Measurements from ENCODE around the gene VGF.
"Not testable (repeated sequence)": the region's sequence is repeated elsewhere in the genome, so short reads cannot be mapped to it uniquely, and the experiment has no call there.

VGF gene

DNA sequence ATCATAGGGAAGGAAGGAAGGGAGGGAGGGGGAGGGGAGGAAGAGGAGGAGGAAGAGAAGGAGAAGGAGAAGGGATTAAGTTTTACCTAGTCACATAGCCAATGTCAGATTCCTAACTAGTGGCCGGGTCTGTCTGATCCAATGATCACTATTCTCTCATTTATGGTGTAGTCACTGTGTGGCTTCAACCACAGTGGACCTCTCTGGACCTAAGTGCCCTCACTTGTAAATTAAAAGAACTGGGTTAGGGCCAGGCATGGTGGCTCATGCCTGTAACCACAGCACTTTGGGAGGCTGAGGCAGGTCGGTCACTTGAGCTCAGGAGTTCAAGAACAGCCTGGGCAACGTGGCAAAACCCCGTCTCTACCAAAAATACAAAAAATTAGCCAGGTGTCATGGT is 45.1 kb downstream of the VGF start:
- Histone ChIP-seq H3K36me3 (ENCODE audit: control insufficient read depth in 5 of 5, insufficient read depth in 5 of 5, low read length in 5 of 5) (no peaks in the 10 kb centered on the region), H3K4me3 (ENCODE audit: low read depth in 1 of 5, low read length in 5 of 5) (no peak overlapping the region), H3K27me3 (ENCODE audit: control insufficient read depth in 5 of 5, insufficient read depth in 4 of 5, low read length in 5 of 5) (peaks cover 0 to 3% (median 0%) of the 10 kb centered on the region in 5 donors), H3K4me1 (ENCODE audit: control insufficient read depth in 5 of 5, insufficient read depth in 5 of 5, low read length in 5 of 5) (peaks cover 6 to 30% (median 19%) of the 10 kb centered on the region in 5 donors), H3K9me3 (ENCODE audit: control insufficient read depth in 5 of 5, low read length in 5 of 5) (no peaks in the 10 kb centered on the region), H3K9ac (ENCODE audit: low read length in 5 of 5) (no peak overlapping the region), H3K27ac (ENCODE audit: low read depth, low read length) (no peak overlapping the region)

DNA sequence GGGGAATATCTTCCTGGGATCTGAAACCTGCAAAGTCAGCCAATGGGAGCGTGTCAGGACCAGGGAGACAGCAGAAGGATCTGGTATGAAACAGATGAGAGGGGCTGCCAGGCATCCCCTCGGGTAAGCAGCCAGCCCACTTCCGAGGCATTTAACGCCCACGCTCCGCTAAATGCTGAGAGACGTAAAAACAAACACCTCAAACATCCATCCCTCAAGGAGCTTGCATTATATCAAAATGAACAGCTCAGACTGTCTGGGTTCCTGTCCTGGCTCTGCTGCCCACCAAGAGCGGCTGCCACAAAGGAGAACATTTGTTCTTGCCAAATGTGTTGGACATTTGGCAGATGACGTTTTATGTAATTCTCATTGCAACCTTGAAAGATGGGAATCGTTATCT is 45.5 kb downstream of the VGF start:
- H3K27ac ChIP-seq (ENCODE audit: low read depth, low read length), result no peak overlapping the region
- H3K4me1 ChIP-seq (ENCODE audit: control insufficient read depth in 5 of 5, insufficient read depth in 5 of 5, low read length in 5 of 5), result peaks cover 6 to 26% (median 17%) of the 10 kb centered on the region in 5 donors
- no peak overlapping the region for H3K9ac ChIP-seq (ENCODE audit: low read length in 5 of 5)

DNA sequence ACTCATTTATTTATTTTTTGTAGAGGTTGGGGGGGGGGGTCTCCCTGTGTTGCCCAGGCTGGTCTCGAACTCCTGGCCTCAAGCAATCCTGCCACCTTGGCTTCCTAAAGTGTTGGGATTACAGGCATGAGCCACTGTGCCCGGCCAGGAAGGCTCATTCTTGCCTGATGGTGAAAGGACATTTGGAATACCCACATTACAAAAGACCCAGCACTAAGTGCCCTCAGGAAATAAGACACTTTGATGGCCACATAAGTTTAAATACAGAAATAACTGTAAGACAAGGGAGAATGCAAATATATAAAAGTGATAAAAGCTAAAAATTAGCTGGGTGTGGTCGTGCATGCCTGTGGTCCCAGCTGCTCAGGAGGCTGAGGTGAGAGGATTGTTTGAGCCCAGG is 46.5 kb downstream of the VGF start:
- Histone ChIP-seq H3K27ac (ENCODE audit: low read depth, low read length) (no peak overlapping the region), H3K4me3 (ENCODE audit: low read depth in 1 of 5, low read length in 5 of 5) (no peak overlapping the region), H3K4me1 (ENCODE audit: control insufficient read depth in 5 of 5, insufficient read depth in 5 of 5, low read length in 5 of 5) (peaks cover 4 to 17% (median 11%) of the 10 kb centered on the region in 5 donors), H3K9me3 (ENCODE audit: control insufficient read depth in 5 of 5, low read length in 5 of 5) (no peaks in the 10 kb centered on the region), H3K9ac (ENCODE audit: low read length in 5 of 5) (no peak overlapping the region), H3K27me3 (ENCODE audit: control insufficient read depth in 5 of 5, insufficient read depth in 4 of 5, low read length in 5 of 5) (peaks cover 0 to 5% (median 0%) of the 10 kb centered on the region in 5 donors), H3K36me3 (ENCODE audit: control insufficient read depth in 5 of 5, insufficient read depth in 5 of 5, low read length in 5 of 5) (no peaks in the 10 kb centered on the region)

More for the DNA sequence above, 45.5 kb downstream of the VGF start:
- no peaks in the 10 kb centered on the region for H3K36me3 ChIP-seq (ENCODE audit: control insufficient read depth in 5 of 5, insufficient read depth in 5 of 5, low read length in 5 of 5)
- no peaks in the 10 kb centered on the region for H3K9me3 ChIP-seq (ENCODE audit: control insufficient read depth in 5 of 5, low read length in 5 of 5)
- peaks cover 0 to 3% (median 0%) of the 10 kb centered on the region in 5 donors for H3K27me3 ChIP-seq (ENCODE audit: control insufficient read depth in 5 of 5, insufficient read depth in 4 of 5, low read length in 5 of 5)
- no peak overlapping the region for H3K4me3 ChIP-seq (ENCODE audit: low read depth in 1 of 5, low read length in 5 of 5)

DNA sequence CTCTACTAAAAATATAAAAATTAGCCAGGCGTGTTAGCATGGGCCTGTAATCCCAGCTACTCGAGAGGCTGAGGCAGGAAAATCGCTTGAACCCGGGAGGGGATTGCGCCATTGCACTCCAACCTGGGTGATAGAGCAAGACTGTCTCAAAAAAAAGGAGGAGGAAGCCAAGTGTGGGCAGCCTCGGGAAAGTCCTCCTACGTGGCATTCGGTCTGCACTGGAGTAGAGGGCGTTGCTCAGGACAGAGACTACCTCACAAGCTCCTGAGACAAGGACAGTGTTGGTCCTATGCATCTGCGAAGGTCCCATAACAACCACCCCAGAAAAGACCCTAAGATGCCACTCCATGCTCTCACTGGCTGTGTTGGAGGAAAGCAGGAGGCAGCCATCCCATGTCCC is 48.5 kb downstream of the VGF start:
- Histone ChIP-seq H3K27me3 (ENCODE audit: control insufficient read depth in 5 of 5, insufficient read depth in 4 of 5, low read length in 5 of 5) (peaks cover 0 to 5% (median 0%) of the 10 kb centered on the region in 5 donors), H3K9me3 (ENCODE audit: control insufficient read depth in 5 of 5, low read length in 5 of 5) (no peaks in the 10 kb centered on the region), H3K4me3 (ENCODE audit: low read depth in 1 of 5, low read length in 5 of 5) (no peak overlapping the region), H3K36me3 (ENCODE audit: control insufficient read depth in 5 of 5, insufficient read depth in 5 of 5, low read length in 5 of 5) (no peaks in the 10 kb centered on the region), H3K9ac (ENCODE audit: low read length in 5 of 5) (no peak overlapping the region), H3K4me1 (ENCODE audit: control insufficient read depth in 5 of 5, insufficient read depth in 5 of 5, low read length in 5 of 5) (peaks cover 1 to 11% (median 7%) of the 10 kb centered on the region in 5 donors), H3K27ac (ENCODE audit: low read depth, low read length) (no peak overlapping the region)

DNA sequence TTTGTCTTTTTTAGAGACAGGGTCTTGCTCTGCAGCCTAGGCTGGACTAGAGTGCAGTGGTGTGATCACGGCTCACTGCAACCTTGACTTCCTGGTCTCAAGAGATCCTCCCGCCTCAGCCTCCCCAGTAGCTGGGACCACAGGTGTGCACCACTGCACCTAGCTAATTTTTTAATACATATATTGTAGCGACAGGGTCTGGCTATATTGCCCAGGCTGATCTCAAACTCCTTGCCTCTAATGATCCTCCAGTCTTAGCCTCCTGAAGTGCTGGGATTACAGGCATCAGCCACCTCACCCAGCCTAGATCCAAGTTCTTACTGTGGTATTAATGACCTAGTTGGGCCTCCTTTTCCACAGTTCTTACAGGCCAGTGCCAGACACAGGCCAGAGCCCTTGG is 50.2 kb downstream of the VGF start:
- H3K27me3 ChIP-seq (ENCODE audit: control insufficient read depth in 5 of 5, insufficient read depth in 4 of 5, low read length in 5 of 5), result peaks cover 0 to 5% (median 0%) of the 10 kb centered on the region in 5 donors
- no peaks in the 10 kb centered on the region for H3K36me3 ChIP-seq (ENCODE audit: control insufficient read depth in 5 of 5, insufficient read depth in 5 of 5, low read length in 5 of 5)
- H3K4me1 ChIP-seq (ENCODE audit: control insufficient read depth in 5 of 5, insufficient read depth in 5 of 5, low read length in 5 of 5), result peaks cover 0 to 16% (median 3%) of the 10 kb centered on the region in 5 donors
- no peaks in the 10 kb centered on the region for H3K9me3 ChIP-seq (ENCODE audit: control insufficient read depth in 5 of 5, low read length in 5 of 5)
- H3K4me3 ChIP-seq (ENCODE audit: low read depth in 1 of 5, low read length in 5 of 5), result no peak overlapping the region
- no peak overlapping the region for H3K9ac ChIP-seq (ENCODE audit: low read length in 5 of 5)
- no peak overlapping the region for H3K27ac ChIP-seq (ENCODE audit: low read depth, low read length)

DNA sequence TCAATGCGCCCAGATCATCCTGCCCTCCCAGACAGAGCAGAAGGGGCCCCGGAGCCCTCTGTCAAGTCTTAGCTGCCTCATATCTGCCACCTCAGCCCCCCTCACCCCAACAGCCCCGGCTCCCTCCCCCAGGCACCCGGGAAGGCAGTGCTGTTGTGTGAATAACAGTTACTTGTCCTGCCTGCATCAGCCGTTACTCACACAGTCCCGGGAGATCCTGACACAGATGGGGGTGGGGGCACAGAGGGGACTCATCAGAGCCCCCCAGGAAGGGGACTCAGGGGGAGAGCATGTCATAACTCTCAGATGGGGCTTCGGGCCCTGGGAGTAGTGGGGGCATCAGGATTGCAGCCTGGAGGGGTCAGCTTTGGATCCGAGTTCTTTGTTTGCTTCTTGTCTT is 50.9 kb downstream of the VGF start:
- Histone ChIP-seq H3K9me3 (ENCODE audit: control insufficient read depth in 5 of 5, low read length in 5 of 5) (no peaks in the 10 kb centered on the region), H3K36me3 (ENCODE audit: control insufficient read depth in 5 of 5, insufficient read depth in 5 of 5, low read length in 5 of 5) (no peaks in the 10 kb centered on the region), H3K27me3 (ENCODE audit: control insufficient read depth in 5 of 5, insufficient read depth in 4 of 5, low read length in 5 of 5) (peaks cover 0 to 3% (median 0%) of the 10 kb centered on the region in 5 donors), H3K4me1 (ENCODE audit: control insufficient read depth in 5 of 5, insufficient read depth in 5 of 5, low read length in 5 of 5) (peaks cover 0 to 16% (median 3%) of the 10 kb centered on the region in 5 donors), H3K4me3 (ENCODE audit: low read depth in 1 of 5, low read length in 5 of 5) (no peak overlapping the region), H3K27ac (ENCODE audit: low read depth, low read length) (no peak overlapping the region), H3K9ac (ENCODE audit: low read length in 5 of 5) (no peak overlapping the region)

DNA sequence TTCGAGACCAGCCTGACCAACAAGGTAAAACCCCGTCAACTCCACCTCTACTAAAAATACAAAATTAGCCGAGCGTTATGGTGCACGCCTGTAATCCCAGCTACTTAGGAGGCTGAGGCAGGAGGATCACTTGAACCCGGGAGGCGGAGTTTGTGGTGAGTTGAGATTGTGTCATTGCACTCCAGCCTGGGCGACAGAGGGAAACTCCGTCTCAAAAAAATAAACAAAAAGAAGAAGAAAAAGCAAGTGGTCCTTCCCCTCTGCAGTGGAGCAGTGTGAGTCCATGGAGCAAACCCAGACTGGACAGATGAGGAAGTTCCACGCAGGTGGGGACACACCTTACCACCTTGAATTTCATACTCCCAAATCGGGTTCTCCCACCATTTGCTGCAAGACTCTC is 51.5 kb downstream of the VGF start:
- Histone ChIP-seq H3K9me3 (ENCODE audit: control insufficient read depth in 5 of 5, low read length in 5 of 5) (no peaks in the 10 kb centered on the region), H3K27me3 (ENCODE audit: control insufficient read depth in 5 of 5, insufficient read depth in 4 of 5, low read length in 5 of 5) (peaks cover 0 to 3% (median 0%) of the 10 kb centered on the region in 5 donors), H3K27ac (ENCODE audit: low read depth, low read length) (no peak overlapping the region)

DNA sequence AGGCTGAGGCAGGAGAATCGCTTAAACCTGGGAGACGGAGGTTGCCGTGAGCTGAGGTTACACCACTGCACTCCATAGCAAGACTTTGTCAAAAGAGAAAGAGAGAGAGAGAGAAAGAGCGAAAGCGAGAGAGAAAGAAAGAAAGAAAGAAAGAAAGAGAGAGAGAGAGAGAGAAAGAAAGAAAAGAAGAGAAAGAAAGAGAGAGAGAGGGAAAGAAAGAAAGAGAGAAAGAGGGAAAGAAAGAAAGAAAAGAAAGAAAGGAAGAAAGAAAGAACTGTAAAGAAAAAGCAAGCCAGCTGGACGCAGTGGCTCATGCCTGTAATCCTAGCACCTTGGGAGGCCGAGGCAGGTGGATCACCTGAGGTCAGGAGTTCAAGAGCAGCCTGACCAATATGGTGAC is 52.2 kb downstream of the VGF start:
- not testable (repeated sequence) for H3K9me3 ChIP-seq (ENCODE audit: control insufficient read depth in 5 of 5, low read length in 5 of 5); H3K9ac ChIP-seq (ENCODE audit: low read length in 5 of 5); H3K36me3 ChIP-seq (ENCODE audit: control insufficient read depth in 5 of 5, insufficient read depth in 5 of 5, low read length in 5 of 5); H3K27ac ChIP-seq (ENCODE audit: low read depth, low read length); H3K4me3 ChIP-seq (ENCODE audit: low read depth in 1 of 5, low read length in 5 of 5); H3K27me3 ChIP-seq (ENCODE audit: control insufficient read depth in 5 of 5, insufficient read depth in 4 of 5, low read length in 5 of 5)
- H3K4me1 ChIP-seq (ENCODE audit: control insufficient read depth in 5 of 5, insufficient read depth in 5 of 5, low read length in 5 of 5), result peaks cover 3 to 27% (median 12%) of the 10 kb centered on the region in 5 donors

More for the DNA sequence above, 51.5 kb downstream of the VGF start:
- Histone ChIP-seq H3K9ac (ENCODE audit: low read length in 5 of 5) (no peak overlapping the region), H3K36me3 (ENCODE audit: control insufficient read depth in 5 of 5, insufficient read depth in 5 of 5, low read length in 5 of 5) (no peaks in the 10 kb centered on the region), H3K4me3 (ENCODE audit: low read depth in 1 of 5, low read length in 5 of 5) (no peak overlapping the region), H3K4me1 (ENCODE audit: control insufficient read depth in 5 of 5, insufficient read depth in 5 of 5, low read length in 5 of 5) (peaks cover 0 to 21% (median 6%) of the 10 kb centered on the region in 5 donors)
